Measurements from ENCODE around the gene PDIK1L. TPM values are rescaled to one million over a fixed set of nuclear protein-coding genes. Genes with fewer than 3 reads are reported as not detected.

Gene PDIK1L
- total and polyA plus RNA-seq, 9 donors, result 4.5 to 16.5 (median 10.8) TPM

- intact Hi-C loops (cut with DNase I), result loop anchor here in 1 of 4 donors (5.0 kb wide), 1 partner anchor 52 kb away; the partner anchor contains the start of gene PDIK1L
These were observed 52.6 kb downstream of the PDIK1L start for GRCh38 chr1:26164036-26164860.

GRCh38 chr1:26164861-26165842 is 53.5 kb downstream of the PDIK1L start:
- peaks cover 9% of the 10 kb centered on the region for H3K4me1 ChIP-seq (ENCODE audit: insufficient read depth)
- no peak for DNase-seq
- H3K36me3 ChIP-seq, result no peaks in the 10 kb centered on the region
- peak overlapping the region; percentile 9 to 73 for H3K27ac ChIP-seq
- 70 to 73% (median 72%) methylated on average over 19 of the region's 19 CpGs for WGBS, 3 donors
- H3K4me3 ChIP-seq, result no peak overlapping the region
- no peaks in the 10 kb centered on the region for H3K27me3 ChIP-seq
- TF ChIP-seq CTCF (IDR thresholded peaks at IDR 0.05), result no peak
- TF ChIP-seq POLR2A (IDR thresholded peaks at IDR 0.05), result no peak
- no peak for TF ChIP-seq EP300 (IDR thresholded peaks at IDR 0.05)
- intact Hi-C loops (cut with DNase I), result loop anchor here in 2 of 4 donors (5.0 kb wide), 2 partner anchors 53 to 67 kb away; partner anchors contain the start of genes CEP85 (in 1 of the 2) and PDIK1L (in 1 of the 2)
- no peaks in the 10 kb centered on the region for H3K9me3 ChIP-seq

More at GRCh38 chr1:26164036-26164860, 52.6 kb downstream of the PDIK1L start:
- TF ChIP-seq CTCF (IDR thresholded peaks at IDR 0.05) (peak; percentile 59 to 90 (median 78)), EP300 (IDR thresholded peaks at IDR 0.05) (no peak), POLR2A (IDR thresholded peaks at IDR 0.05) (no peak)
- peak overlapping the region; percentile 9 to 73 for H3K27ac ChIP-seq
- no peaks in the 10 kb centered on the region for H3K9me3 ChIP-seq
- DNase-seq, result peak; percentile 38 to 77 (median 67)
- peaks cover 8% of the 10 kb centered on the region for H3K4me1 ChIP-seq (ENCODE audit: insufficient read depth)
- WGBS, 3 donors, result 11 to 19% (median 14%) methylated on average over 39 to 72 of the region's 72 CpGs
- H3K27me3 ChIP-seq, result no peaks in the 10 kb centered on the region
- no peaks in the 10 kb centered on the region for H3K36me3 ChIP-seq
- H3K4me3 ChIP-seq, result peak overlapping the region; percentile 40

GRCh38 chr1:26166719-26167281 is 55.2 kb downstream of the PDIK1L start:
- Histone ChIP-seq H3K9me3 (no peaks in the 10 kb centered on the region), H3K4me3 (no peak overlapping the region), H3K4me1 (ENCODE audit: insufficient read depth) (peaks cover 12% of the 10 kb centered on the region), H3K27me3 (no peaks in the 10 kb centered on the region), H3K27ac (no peak overlapping the region), H3K36me3 (no peaks in the 10 kb centered on the region)
- 73 to 87% (median 83%) methylated on average over 4 of the region's 4 CpGs for WGBS, 3 donors
- no peak for TF ChIP-seq POLR2A (IDR thresholded peaks at IDR 0.05)
- TF ChIP-seq EP300 (IDR thresholded peaks at IDR 0.05), result no peak
- no peak for DNase-seq
- intact Hi-C loops (cut with DNase I), result loop anchor here in 1 of 4 donors (5.0 kb wide), 1 partner anchor 66 kb away; the partner anchor contains the start of gene CEP85

- intact Hi-C loops (cut with DNase I), result loop anchor here in 1 of 4 donors (5.0 kb wide), 1 partner anchor 64 kb away; the partner anchor contains the start of gene CEP85
- Histone ChIP-seq H3K4me3 (peak within 1 kb of the TSS; percentile 91), H3K9me3 (no peaks in the 10 kb centered on the region), H3K27ac (peak within 1 kb of the TSS; percentile 43 to 76), H3K4me1 (ENCODE audit: insufficient read depth) (peaks cover 12% of the 10 kb centered on the region), H3K27me3 (no peaks in the 10 kb centered on the region), H3K36me3 (no peaks in the 10 kb centered on the region)
- 54 to 68% (median 57%) methylated on average over 5 of the region's 5 CpGs for WGBS, 3 donors
- TF ChIP-seq EP300 (IDR thresholded peaks at IDR 0.05) (no peak), CTCF (IDR thresholded peaks at IDR 0.05) (no peak), POLR2A (IDR thresholded peaks at IDR 0.05) (no peak)
- DNase-seq, result peak in 4 of 5 donors; percentile 47 to 63 (median 52)
These were observed 57.0 kb downstream of the PDIK1L start, which contains the start of gene C1orf232 for GRCh38 chr1:26168410-26169197. TSS of gene C1orf232 (minus strand) at chr1:26168963. CDS start at chr1:26168499, 464 bp downstream.
